Hematopoietic multipotent progenitor cell treated with erythropoietin and hydrocortisone succinate and interleukin-3 and kit ligand, for 4 days (in vitro differentiated cells): Measurements from ENCODE around the gene ADTRP.
"Not testable (repeated sequence)": the region's sequence is repeated elsewhere in the genome, so short reads cannot be mapped to it uniquely, and the experiment has no call there.

Source experiments
- DNase-seq: peaks from one replicate; pipeline ENCODE4 v3.0.0-alpha.2; 2015

The ADTRP gene

DNA sequence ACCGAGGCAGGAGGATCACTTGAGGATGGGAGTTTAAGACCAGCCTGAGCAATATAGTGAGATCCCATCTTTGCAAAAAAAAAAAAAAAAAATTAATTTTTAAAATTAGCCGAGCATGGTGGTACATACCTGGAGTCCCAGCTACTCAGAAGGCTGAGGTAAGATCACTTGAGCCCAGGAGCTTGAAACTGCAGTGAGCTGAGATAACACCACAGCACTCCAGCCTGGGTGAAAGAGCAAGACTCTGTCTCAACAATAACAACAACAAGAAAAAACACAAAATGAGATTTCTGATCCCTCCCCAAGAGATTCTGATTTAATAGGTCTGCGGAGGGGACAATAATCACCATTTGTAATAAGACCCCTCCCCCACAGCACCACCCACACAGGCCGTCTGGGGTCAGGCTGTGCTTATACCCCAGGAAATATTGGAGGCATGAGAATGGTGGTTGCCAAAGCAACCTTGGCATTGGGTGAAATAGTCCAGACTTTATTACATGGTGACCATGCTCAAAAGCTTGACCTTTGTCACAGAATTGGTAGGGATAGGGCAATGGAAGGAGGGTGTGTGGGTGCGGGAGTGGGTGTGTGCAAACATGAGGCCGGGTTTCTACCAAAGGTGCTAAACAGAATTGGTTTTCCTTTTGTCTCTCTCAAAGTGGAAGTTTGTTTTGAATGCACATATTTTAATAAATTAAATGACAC, 24.4 kb upstream of the ADTRP start:
- no peak for DNase-seq

DNA sequence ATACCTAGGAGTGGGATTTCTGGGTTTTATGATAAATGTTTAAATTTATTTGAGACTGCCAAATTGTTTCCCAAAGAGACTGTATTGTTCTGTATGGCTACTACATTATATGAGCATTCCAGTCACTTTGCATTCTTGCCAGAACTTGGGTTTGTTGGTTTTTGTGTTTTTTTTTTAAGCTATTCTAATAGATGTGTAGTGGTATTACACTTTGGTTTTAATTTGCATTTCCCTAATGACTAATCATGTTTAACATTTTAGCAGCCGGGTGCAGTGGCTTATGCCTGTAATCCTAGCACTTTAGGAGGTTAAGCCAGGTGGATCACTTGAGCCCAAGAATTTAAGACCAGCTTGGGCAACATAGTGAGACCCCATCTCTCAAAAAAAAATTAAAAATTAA, 21.9 kb upstream of the ADTRP start:
- DNase-seq, result not testable (repeated sequence)

DNA sequence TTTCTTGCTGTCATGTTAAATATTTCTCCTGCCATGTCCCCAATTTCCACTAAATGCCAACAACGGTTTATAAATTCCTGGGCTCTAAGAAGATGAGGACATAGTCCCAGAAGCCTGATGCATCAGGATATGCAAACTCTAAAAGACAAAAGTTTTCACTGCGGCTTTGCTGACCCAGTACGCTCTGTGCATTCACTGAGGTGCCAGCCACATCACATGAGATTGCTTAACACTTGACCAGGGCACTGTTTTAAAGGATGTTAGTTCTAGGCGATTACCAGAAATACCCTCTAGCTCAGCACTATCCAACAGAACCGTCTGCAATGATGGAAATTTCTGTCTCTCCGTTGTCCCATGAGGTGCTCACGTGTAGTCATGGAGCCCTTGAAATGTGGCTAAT, 19.9 kb upstream of the ADTRP start:
- no peak for DNase-seq

DNA sequence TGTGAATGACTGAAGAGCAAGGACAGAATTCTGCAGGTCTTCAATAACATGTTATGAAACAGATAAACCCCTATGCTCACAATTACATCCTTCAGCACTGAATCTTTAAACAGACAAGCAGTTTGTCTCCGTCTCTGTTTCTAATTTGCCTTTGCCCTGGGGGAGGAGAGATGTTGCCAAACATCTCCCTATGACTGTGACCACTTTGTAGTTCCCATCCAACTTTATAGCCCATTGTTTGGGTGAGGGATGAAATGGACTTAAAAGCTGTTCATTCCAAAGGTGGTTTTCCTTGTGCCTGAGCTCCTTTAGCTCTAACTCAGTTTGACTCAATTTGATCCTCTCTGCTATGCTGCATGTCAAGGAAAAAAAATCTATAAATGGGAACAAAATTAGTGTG, 19.5 kb upstream of the ADTRP start:
- DNase-seq, result no peak

DNA sequence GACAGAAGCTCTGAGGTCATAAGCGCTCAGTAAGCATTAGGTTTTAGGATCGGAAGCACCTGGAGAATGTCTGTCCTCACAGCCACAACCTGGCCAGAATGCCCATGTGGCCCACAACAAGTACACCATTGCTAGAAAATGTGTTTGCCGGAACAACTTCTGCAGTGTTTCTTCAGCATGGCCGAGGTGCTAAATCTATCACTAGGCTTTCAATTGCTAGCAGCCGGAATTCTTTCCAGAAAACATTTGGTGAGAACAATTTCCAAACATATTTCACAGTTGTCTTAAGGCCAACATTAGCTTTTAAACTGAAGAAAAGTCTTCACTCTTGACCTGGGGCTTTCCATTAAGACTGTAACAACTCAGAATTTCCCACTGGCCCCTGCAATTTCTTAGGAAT, 18.2 kb upstream of the ADTRP start:
- no peak for DNase-seq

DNA sequence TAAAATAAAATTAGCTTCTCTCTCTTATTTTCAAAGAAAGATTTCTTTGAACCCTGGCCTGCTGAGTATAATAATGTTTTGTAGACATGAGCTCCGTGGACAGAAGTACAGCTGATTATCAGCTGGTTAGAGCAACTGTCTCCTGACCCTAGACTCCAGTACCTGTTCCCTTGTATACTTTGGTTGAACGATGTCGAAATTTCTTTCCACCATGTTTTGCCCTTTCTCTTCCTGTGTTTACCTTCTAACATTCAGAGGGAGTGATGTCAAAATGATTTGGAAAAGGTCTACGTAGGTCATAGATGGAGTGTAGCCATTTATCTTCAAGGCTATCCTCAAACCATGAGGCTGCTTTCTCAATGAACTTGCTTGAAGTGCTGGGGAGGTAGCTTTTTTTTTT, 16.8 kb upstream of the ADTRP start:
- DNase-seq, result no peak

DNA sequence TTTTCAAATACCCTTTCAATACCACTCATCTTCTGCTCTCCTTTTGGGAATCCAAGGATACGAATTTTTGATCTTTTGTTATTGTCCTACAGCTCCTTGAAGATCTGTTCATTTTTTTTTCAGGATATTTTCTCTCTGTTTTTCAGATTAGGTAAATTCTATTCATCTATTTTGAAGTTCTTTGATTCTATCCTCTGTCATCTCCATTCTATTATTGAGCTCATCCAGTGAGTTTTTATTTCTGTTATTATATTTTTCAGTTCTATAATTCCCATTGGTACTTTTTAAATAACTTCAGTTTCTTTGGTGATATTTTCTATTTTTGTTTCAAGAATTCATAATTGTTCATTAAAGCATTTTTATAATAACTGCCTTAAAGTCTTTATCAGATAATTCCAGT, 14.7 kb upstream of the ADTRP start:
- DNase-seq, result no peak

DNA sequence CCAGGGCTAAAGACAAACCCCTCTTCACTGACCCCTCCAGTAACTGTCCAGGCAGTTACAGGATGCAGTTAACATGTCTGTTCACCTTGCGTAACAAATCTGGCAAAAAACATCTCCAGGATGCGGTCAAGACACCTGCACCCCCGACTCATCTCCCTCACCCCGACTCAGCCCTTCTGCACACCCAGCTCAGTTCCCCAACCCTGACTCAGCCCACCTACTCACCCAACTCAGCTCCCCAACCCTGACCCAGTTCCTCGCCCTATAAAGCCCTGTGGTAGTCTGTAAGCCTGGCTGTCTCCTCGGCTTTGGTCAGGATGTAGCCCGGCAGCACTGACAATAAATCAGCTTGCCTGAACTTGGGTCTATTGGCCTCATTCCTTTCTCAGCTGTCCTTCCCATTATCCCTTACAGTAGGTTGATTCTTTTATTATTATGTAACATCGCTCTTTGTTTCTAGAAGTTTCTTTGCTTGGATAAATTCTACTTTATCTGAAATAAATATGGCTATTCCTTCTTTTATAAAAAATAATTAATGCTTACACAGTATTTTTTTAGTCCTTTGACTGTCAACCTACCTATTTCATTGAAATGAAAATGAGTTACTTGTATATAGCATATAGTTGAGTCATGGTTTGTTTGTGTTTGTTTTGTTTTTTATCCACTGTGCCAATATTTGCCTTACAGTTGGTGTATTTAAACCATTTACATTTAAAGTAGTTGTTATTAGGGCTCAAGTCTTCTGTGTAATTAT, 12.9 kb upstream of the ADTRP start:
- no peak for DNase-seq

DNA sequence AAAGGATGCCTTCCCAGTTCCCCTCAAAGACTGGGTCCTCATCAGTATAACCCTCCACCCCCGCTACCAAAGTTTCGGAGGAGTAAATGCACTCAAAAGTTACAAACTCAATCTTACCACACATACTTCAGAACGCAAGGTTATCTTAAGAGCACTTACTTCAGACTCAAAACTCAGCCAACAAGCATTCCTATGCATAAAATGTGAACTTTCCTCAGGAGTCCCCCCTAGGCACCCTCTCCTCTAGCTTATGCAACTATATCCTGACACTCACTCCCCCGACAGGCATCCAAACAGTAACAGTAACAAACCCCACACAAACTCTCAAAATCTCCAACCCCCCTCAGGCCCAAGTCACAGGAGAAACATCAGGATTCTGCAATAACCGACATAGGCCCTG, 11.1 kb upstream of the ADTRP start:
- DNase-seq, result no peak

DNA sequence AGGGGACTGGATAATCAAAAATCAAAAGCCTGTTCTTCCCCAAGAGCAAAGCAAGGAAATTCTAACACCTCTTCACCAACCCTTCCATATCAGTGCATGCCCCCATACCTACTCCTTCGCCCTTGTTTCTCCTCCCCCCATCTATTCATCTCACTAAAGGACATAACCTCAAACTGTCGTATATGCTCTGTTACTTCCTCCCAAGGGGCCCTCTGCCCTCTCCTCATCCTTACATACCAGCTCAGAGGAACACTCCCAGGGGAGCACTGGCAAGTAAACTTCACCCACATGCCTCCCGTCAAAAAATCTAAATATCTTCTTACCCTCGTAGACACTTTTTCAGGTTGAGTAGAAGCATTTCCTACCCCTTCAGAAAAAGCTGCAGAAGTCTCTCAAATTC, 9.4 kb upstream of the ADTRP start:
- DNase-seq, result no peak

DNA sequence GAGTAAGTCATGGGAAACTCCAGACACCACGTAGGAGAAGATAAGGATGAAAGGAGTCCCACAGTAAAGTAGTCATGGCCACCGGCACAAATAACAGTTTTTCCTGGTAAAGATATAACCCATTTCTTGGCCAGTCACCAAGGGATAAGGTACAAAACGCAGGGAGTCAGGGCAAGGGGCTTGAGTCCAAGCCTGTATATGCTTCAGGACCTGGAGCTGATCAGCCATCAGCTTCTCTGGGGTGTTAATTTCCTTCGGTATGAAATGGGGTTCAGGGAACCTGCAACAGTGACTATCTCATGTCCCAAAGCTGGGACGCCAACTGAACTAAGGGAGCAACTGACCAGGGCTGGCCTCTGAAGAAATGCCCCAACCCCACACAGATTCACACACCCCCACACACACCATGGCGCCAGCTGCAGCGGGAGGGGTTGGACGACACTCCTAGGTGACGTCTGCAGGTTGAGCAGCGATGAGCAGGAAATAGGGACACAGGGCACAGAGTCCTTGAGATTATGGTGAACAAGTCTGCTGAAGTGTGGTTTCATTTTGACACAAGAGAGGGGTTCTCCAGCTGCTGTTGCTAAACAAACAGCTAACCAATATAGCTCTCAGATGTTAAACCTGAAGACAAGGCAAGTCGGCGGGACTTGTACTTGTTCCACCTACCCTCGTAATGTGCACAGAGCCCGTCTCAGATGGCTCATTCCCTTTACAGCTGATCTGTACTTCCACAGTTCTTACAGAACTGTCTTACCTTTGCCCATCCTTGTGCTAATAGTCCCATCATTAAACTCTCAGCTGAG, 7.4 kb upstream of the ADTRP start:
- no peak for DNase-seq

DNA sequence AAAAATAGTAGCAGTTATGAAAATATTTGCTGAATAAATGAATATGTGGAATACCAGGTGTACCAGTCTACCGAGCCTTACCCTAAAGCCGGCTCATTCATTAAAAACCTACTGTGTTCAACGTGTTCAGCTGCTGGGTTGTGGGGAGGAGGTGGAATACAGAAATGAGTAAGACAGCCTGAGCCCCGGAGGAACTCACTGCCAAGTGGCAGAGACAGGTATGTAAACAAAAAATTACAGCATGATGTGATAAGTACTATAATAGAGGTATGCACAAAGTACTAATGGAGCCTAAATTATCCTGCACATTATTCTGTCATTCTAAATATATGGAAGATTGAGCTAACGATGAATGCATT, 6.8 kb upstream of the ADTRP start:
- no peak for DNase-seq

DNA sequence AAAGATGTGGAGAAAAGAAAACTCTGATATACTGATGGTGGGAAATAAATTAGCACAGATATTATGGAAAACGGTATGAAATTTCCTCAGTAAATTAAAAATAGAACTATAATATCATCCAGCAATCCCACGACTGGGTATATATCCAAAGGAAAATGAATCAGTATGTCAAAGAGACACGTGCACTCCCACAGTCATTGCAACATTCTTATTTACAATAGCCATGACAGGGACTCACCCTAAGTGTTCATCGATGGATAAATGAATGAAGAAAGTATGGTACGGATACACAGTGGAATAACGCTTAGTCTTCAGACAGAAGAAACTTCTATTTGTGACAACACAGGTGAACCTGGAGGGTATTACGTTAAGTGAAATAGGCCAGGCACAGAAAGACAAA, 5.7 kb upstream of the ADTRP start:
- DNase-seq, result no peak

DNA sequence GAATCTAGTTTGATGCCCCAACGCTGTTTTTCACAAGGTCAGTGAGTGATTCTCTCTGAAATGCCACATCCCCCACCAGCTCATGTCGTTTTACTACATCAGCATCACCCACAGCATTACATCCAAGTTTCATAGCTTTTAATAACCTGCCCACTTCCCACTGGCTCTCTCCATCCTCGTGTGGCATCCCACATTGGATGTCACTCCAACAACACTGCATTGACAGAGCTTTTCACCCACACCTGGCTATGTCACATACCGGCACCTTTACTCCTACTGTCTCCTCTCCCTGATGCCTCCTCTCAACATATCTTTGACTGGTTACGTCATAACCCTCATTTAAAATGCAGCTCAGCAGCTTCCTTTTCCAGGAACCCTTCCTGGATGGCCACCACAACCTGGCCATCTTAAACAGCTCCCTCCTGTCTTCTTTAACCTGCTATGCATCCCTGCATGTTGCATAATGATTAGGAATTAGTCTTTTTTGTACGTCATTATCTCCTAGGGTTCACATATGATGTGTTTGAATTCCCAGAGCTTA, 5.0 kb upstream of the ADTRP start:
- no peak for DNase-seq

DNA sequence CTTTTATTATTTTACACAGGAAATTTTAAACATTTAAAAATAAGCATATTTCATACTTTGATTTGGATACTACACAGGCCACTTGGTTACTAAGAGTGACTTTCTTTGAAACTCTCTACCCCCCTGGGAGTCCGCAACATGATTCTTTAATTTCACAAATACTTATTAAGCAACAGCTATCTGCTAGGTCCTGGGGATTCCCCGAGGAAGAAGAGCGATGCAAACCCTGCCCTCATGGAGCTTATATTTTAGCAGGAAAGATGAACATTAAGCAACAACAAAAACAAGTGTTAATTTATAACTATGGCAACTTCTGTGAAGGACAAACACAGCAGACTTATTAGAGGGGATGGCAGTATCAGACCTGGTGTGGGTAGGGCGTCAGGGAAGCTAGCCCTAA, 3.9 kb upstream of the ADTRP start:
- no peak for DNase-seq

DNA sequence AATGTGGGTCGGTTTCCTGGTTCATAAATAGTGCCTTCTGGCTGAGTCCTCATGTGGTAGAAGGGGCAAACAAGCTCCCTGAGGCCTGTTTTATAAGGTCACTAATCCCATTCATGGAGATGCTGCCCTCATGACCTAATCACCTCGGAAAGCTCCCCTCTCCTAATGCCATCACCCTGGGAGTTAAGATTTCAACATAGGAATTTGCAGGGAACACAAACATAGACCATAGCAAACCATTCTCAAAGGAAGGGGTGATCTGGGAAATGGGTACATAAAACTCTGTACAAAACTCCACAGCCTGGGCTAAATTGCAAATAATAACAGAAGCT, 1.5 kb upstream of the ADTRP start:
- no peak for DNase-seq

DNA sequence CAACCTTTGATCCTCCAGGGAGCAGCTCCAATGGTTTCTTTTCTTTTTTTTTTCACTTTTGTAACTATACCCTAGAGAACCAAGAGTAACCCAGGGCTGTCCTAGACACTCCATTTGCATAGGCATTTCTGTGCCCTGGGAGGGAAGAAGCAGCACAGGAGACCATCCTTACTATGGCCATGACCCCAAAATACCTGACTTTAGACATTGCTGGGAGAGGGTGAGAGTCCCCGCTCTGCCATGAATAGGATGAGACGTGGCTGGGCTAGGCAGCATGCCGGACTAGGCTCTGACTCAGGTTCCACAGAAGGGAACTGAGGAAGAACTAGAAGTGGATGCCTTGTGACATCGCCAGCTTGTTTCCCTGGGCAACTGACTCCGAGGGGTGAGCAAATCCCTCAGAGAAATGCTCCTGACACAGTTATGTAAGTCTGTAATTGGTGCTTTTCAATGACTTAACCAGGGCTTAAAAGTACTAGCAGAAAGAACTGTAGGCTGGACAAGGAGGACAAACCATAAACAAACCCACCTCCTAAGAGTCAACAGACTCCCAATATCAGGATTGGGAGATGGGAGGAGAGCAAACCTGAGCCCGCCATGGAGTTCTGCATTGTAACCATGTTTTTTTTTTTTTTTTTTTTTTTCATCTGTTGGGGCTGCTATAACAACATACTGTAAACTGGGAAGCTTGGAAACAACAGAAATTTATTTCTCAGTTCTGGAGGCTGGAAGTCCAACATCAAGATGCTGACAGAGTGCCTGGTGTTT, 910 bp upstream of the ADTRP start:
- DNase-seq, result no peak

DNA sequence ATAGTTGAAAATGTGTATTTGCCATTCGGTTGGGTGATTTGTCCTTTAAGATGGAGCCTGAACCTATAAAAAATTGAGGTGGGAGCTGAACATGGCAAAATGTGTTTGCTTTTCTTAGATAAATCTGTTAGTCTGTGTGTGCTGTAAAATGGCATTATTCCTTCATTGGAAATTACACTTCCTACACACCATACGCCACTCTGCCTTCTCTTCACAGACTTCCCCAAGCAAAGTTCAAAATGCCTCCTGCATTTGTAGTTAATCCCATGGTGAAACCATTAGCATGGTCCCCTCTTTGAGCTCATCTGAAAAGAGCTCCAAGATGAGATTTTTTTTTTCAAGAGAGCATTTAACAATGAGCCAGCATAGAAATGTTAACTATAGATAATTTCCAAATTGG, 567 bp downstream of the ADTRP start:
- no peak for DNase-seq

DNA sequence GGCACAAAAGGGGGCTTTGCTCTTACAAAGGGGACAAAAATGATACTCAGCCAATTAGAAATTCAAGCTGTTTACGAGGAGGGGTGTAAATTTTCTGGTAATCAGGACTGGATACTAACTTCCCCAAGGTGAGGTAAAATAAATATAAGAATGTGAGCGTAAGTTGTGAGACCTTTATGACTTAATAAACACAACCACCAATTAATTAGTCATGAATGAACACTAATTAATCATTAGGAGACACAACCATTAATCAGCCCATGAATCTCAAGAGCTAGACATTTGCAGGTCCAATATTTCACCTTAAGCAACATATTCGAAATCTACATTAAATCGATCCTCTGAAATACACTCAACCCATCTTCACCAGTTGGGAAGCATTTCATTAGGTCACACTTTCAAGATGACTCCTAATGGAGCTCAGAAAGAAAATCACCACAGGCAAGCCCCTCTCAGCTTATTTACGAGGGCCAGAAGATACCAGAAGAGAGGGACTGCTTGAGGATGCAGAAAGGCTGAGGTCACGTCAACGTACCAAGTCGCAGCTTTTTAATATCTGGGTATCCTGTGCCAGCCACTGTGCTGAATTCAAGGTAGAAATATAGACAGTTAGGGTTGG, 2.7 kb downstream of the ADTRP start:
- DNase-seq, result no peak

DNA sequence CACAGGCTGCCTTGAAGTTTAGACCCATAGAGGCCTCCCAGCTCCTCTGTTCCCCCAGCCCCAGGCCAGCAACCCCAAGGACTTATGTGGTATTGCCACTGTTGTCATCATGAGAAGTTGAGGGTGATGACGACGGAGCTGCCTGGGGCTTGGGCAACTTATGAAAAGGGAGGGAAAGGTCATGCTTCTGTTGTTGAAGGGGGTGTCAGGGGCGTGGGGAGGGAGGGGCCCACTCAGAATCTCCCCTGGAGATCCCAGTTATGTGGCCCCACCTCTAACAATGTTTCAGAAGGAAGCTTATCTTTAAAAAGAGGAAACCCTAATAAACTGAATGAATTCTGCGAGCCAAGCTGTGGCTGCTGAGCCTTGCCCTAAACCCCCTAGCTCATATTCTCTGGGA, 4.2 kb downstream of the ADTRP start:
- peak; percentile 16 for DNase-seq

DNA sequence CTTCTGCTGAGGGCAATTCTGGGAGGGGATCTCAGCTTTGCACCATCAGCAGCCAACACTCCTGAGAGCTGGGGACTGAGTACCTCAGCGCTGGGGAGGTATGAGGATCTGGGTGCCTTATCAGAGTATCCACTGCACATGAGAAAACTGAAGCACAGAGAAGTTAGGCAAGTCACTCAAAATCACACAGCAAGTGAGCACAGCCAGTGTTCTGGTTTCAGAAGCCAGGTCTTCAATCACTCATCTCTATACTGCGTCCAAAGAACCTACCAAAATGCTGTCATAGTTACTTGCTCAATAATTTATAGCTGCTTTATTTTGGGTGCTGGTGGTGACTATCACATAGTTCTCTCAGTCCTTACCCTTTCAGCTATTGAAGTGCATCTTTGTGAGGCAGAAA, 5.0 kb downstream of the ADTRP start:
- DNase-seq, result no peak

DNA sequence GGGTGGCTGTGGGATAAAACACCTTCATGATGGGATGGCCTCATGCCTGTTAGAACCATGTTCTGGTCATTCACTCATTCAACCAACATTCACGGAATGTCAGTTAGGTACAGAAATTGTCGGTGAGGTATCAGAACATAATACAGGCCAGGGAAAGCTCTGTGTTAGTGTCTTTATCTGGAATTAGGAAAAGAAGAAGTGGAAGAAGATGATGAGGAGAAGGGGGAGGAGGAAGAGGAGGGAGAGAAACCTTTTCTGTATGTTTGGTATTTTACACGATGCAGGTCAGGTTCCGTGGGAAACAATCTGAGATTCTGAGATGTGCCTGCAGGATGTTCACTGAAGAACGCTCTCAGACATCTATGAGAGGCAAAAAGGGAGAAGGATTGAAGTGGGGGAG, 5.6 kb downstream of the ADTRP start:
- DNase-seq, result no peak
